Activated CD4-positive, CD25-positive, alpha-beta regulatory T cell treated with anti-CD3 and anti-CD28 coated beads, Interleukin-2, amount 50 U/mL, for 24 hours (primary cell): ENCODE results near the gene FDX1.

Experiments
- ATAC-seq, 2 donors: fragments of 150-1000 bp; cut with Tn5 transposase; one replicate each; pipeline ENCODE4 v1.10.0; 2021; ENCODE audit warnings: mild to moderate bottlenecking in 1 of 2, moderate library complexity in 1 of 2

The FDX1 gene

GRCh38 chr11:110512026-110512425 is 82.3 kb downstream of the FDX1 start:
- ATAC-seq, result no peak

DNA sequence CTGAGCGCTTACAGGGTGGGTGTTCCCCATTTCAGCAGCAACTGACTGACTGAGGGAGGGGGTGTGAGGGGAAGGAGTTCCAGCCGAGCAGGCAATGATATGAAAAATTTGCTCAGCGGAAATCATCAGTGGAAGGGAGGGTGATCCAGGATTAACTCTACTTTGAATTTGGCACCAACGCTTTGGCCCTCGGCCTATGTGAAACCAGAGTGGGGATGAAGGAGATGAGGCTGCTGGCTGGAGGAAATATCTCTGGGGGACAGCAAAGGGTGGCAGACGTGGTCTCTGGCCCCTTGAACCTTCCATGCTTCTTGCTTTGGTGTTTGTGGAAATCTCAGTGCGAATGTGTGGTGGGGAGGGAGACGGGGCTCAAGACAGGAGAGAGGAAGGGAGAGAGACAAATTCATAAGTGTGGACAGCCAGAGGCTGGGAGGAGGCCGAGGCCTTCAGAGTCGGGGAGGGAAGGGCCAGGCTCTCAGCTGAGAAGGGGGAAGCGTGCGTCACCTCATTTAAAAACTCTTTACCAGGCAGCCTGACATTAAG is 83.6 kb downstream of the FDX1 start:
- ATAC-seq, result no peak

DNA sequence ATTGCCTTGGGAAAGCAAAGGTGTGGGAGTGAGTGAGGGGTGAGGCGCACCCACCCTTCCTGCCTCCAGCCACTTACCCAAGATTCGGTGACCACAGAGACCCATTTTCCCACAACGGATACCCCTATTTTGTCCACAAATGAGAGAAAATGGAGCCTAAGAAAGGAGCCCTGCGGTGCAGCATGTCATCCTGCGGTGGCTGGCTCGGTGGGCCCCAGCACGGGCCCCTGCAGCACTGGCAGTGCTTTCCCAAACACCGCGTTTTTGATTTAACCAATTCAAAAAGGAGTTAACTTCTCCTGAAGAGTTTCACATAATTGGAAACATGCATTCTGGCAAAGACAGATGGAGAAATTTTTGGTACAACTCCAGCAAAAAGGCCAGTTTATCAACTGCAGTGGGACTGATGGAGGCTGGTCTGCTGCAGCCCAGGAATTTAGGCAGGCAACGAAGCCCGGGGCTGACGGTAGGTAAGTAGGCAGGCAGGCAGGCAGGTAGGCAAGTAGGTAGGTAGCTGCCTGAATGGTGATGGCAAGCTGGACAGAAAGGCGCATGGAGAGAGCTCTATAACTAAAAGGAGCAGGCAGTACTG is 84.2 kb downstream of the FDX1 start:
- ATAC-seq, result no peak
